Parathyroid adenoma (tissue), 2 donors: ENCODE measurements around the gene MALSU1.

Source experiments
- H2AFZ ChIP-seq: fragments of 300-600 bp; sonication (generic); one replicate; pipeline ENCODE4 v1.7.0; 2017; ENCODE audit warnings: antibody characterized with exemption, mild to moderate bottlenecking
- H3K27ac ChIP-seq: fragments of 300-600 bp; sonication (generic); one replicate; pipeline ENCODE4 v1.7.0; 2017
- H3K27me3 ChIP-seq: fragments of 300-600 bp; sonication (generic); one replicate; pipeline ENCODE4 v1.7.0; 2017; ENCODE audit warnings: low read length; ENCODE audit not compliant: control insufficient read depth, insufficient read depth
- H3K36me3 ChIP-seq: fragments of 300-600 bp; sonication (generic); one replicate; pipeline ENCODE4 v1.7.0; 2017; ENCODE audit warnings: low read length; ENCODE audit not compliant: control insufficient read depth, insufficient read depth
- H3K4me1 ChIP-seq: fragments of 300-600 bp; sonication (generic); one replicate; pipeline ENCODE4 v1.7.0; 2017; ENCODE audit warnings: control low read depth
- H3K4me2 ChIP-seq: fragments of 300-600 bp; sonication (generic); one replicate; pipeline ENCODE4 v1.7.0; 2017; ENCODE audit warnings: low read length
- H3K4me3 ChIP-seq: fragments of 300-600 bp; sonication (generic); one replicate; pipeline ENCODE4 v1.7.0; 2017; ENCODE audit warnings: low read depth, low read length
- H3K79me2 ChIP-seq: fragments of 300-600 bp; sonication (generic); one replicate; pipeline ENCODE4 v1.7.0; 2017; ENCODE audit warnings: control low read depth
- H3K9ac ChIP-seq: fragments of 300-600 bp; sonication (generic); one replicate; pipeline ENCODE4 v1.7.0; 2017; ENCODE audit warnings: mild to moderate bottlenecking
- H3K9me3 ChIP-seq: fragments of 300-600 bp; sonication (generic); one replicate; pipeline ENCODE4 v1.7.0; 2017; ENCODE audit warnings: low read length; ENCODE audit not compliant: control insufficient read depth
- TF ChIP-seq, protein P1 (sequence below): fragments of 300-600 bp; sonication (generic); IDR thresholded peaks from one replicate; pipeline ENCODE4 v1.7.0; 2017; ENCODE audit warnings: antibody characterized with exemption, mild to moderate bottlenecking
- donor health status: primary hyperparathyroidism.

MALSU1 gene

GRCh38 chr7:23260371-23260770 lies 38.8 kb upstream of the MALSU1 start:
- Histone ChIP-seq H3K27me3 (no peaks in the 10 kb centered on the region), H3K9ac (no peak overlapping the region), H3K36me3 (no peaks in the 10 kb centered on the region), H3K4me2 (no peak overlapping the region), H3K4me3 (no peak overlapping the region), H2AFZ (no peak overlapping the region), H3K27ac (no peak overlapping the region), H3K9me3 (no peaks in the 10 kb centered on the region), H3K79me2 (no peaks in the 10 kb centered on the region), H3K4me1 (no peaks in the 10 kb centered on the region)
- TF ChIP-seq, protein P1, sequence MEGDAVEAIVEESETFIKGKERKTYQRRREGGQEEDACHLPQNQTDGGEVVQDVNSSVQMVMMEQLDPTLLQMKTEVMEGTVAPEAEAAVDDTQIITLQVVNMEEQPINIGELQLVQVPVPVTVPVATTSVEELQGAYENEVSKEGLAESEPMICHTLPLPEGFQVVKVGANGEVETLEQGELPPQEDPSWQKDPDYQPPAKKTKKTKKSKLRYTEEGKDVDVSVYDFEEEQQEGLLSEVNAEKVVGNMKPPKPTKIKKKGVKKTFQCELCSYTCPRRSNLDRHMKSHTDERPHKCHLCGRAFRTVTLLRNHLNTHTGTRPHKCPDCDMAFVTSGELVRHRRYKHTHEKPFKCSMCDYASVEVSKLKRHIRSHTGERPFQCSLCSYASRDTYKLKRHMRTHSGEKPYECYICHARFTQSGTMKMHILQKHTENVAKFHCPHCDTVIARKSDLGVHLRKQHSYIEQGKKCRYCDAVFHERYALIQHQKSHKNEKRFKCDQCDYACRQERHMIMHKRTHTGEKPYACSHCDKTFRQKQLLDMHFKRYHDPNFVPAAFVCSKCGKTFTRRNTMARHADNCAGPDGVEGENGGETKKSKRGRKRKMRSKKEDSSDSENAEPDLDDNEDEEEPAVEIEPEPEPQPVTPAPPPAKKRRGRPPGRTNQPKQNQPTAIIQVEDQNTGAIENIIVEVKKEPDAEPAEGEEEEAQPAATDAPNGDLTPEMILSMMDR, result no peak

- Histone ChIP-seq H3K4me1 (no peaks in the 10 kb centered on the region), H3K4me2 (no peak overlapping the region), H3K4me3 (no peak overlapping the region), H2AFZ (no peak overlapping the region), H3K9me3 (no peaks in the 10 kb centered on the region), H3K79me2 (no peaks in the 10 kb centered on the region), H3K9ac (no peak overlapping the region), H3K27me3 (no peaks in the 10 kb centered on the region), H3K27ac (no peak overlapping the region), H3K36me3 (no peaks in the 10 kb centered on the region)
- TF ChIP-seq, protein P1, result peak; percentile 62
These were observed 37.2 kb upstream of the MALSU1 start for GRCh38 chr7:23261843-23262452.

- Histone ChIP-seq H3K9ac (no peak overlapping the region), H3K27ac (no peak overlapping the region), H3K4me3 (no peak overlapping the region), H2AFZ (no peak overlapping the region), H3K79me2 (no peaks in the 10 kb centered on the region), H3K4me1 (no peaks in the 10 kb centered on the region), H3K36me3 (no peaks in the 10 kb centered on the region), H3K9me3 (no peaks in the 10 kb centered on the region), H3K27me3 (no peaks in the 10 kb centered on the region), H3K4me2 (no peak overlapping the region)
- TF ChIP-seq, protein P1, result no peak
These were observed 34.2 kb upstream of the MALSU1 start for GRCh38 chr7:23264916-23265458.

GRCh38 chr7:23266918-23267317 lies 32.2 kb upstream of the MALSU1 start:
- TF ChIP-seq, protein P1, result no peak
- Histone ChIP-seq H3K27me3 (no peaks in the 10 kb centered on the region), H3K4me1 (no peaks in the 10 kb centered on the region), H3K9ac (no peak overlapping the region), H3K27ac (no peak overlapping the region), H2AFZ (no peak overlapping the region), H3K36me3 (no peaks in the 10 kb centered on the region), H3K4me2 (no peak overlapping the region), H3K9me3 (no peaks in the 10 kb centered on the region), H3K79me2 (no peaks in the 10 kb centered on the region), H3K4me3 (no peak overlapping the region)

- H3K4me1 ChIP-seq, result no peaks in the 10 kb centered on the region
- H3K4me2 ChIP-seq, result no peak overlapping the region
- H3K27ac ChIP-seq, result no peak overlapping the region
- TF ChIP-seq, protein P1, result no peak
- no peaks in the 10 kb centered on the region for H3K36me3 ChIP-seq
- H3K27me3 ChIP-seq, result no peaks in the 10 kb centered on the region
- no peak overlapping the region for H3K4me3 ChIP-seq
- no peak overlapping the region for H2AFZ ChIP-seq
- H3K9me3 ChIP-seq, result no peaks in the 10 kb centered on the region
- H3K79me2 ChIP-seq, result no peaks in the 10 kb centered on the region
- no peak overlapping the region for H3K9ac ChIP-seq
These were observed 31.8 kb upstream of the MALSU1 start for GRCh38 chr7:23267357-23267756.
